CD4-positive, CD25-positive, alpha-beta regulatory T cell (primary cell): ENCODE results near the gene FXYD4. TPM values are rescaled to one million over a fixed set of nuclear protein-coding genes. Genes with fewer than 3 reads are reported as not detected.
A peak's percentile ranks its signal among the peaks of the same experiment; 100 is the strongest.

ENCODE experiments used
- ATAC-seq, 2 donors: fragments of 150-1000 bp; cut with Tn5 transposase; one replicate each; pipeline ENCODE4 v1.10.0; 2021; ENCODE audit warnings: low read depth in 2 of 2, moderate number of reproducible peaks in 2 of 2, moderate library complexity in 1 of 2
- DNase-seq, 3 donors: peaks; one replicate each; pipeline versions ENCODE4 v3.0.0 to v3.0.0-alpha.2; 2012 to 2022; ENCODE audit warnings: mixed read lengths in 1 of 3
- H3K27ac ChIP-seq: one replicate; pipeline ENCODE4 v1.7.0; 2013; ENCODE audit warnings: mild to moderate bottlenecking, low read length; ENCODE audit not compliant: insufficient read depth, poor library complexity, severe bottlenecking
- H3K27me3 ChIP-seq: one replicate; pipeline ENCODE4 v1.7.0; 2013; ENCODE audit warnings: low read length; ENCODE audit not compliant: control insufficient read depth, insufficient read depth
- H3K36me3 ChIP-seq: one replicate; pipeline ENCODE4 v1.7.0; 2013; ENCODE audit warnings: mild to moderate bottlenecking, low read length, moderate library complexity; ENCODE audit not compliant: control insufficient read depth, insufficient read depth
- H3K4me1 ChIP-seq: 2 replicates; pipeline ENCODE4 v1.7.0; 2013; ENCODE audit warnings: mild to moderate bottlenecking, low read length; ENCODE audit not compliant: insufficient read depth, control insufficient read depth, poor library complexity, severe bottlenecking
- H3K4me3 ChIP-seq: one replicate; pipeline ENCODE4 v1.7.0; 2013; ENCODE audit warnings: low read depth, mild to moderate bottlenecking, low read length, moderate library complexity
- H3K9me3 ChIP-seq, 2 experiments: 1 replicate in 1 of 2; 2 replicates in 1 of 2; pipeline ENCODE4 v1.7.0; 2013; ENCODE audit warnings: low read length in 2 of 2, mild to moderate bottlenecking in 1 of 2, moderate library complexity in 1 of 2; ENCODE audit not compliant: control insufficient read depth in 2 of 2
- H3K27ac Mint-ChIP-seq, 3 donors: one replicate each; pipeline ENCODE4 v1.8.0; 2020 to 2022; ENCODE audit warnings: mild to moderate bottlenecking in 3 of 3, mixed read lengths in 3 of 3, moderate library complexity in 2 of 3
- H3K27me3 Mint-ChIP-seq: one replicate; pipeline ENCODE4 v1.8.0; 2022; ENCODE audit warnings: mild to moderate bottlenecking, mixed read lengths
- H3K36me3 Mint-ChIP-seq: one replicate; pipeline ENCODE4 v1.8.0; 2020; ENCODE audit warnings: mixed read lengths
- H3K4me1 Mint-ChIP-seq, 4 donors: one replicate each; pipeline ENCODE4 v1.8.0; 2020 to 2022; ENCODE audit warnings: mixed read lengths in 4 of 4, mild to moderate bottlenecking in 1 of 4
- H3K4me3 Mint-ChIP-seq, 4 donors: one replicate each; pipeline ENCODE4 v1.8.0; 2020 to 2022; ENCODE audit warnings: mild to moderate bottlenecking in 4 of 4, mixed read lengths in 4 of 4, moderate library complexity in 3 of 4
- H3K9me3 Mint-ChIP-seq, 7 donors: one replicate each; pipeline ENCODE4 v1.8.0; 2020 to 2022; ENCODE audit warnings: mixed read lengths in 7 of 7, mild to moderate bottlenecking in 3 of 7, moderate library complexity in 2 of 7
- polyA plus RNA-seq, 4 donors: library from polyadenylated mRNA; unstranded; fragments of 300-500 nt; fragmentation: Illumina TruSeq; gene quantifications; one replicate each; pipeline ENCODE4 v1.2.3, GENCODE V29; 2021
- total RNA-seq: library from RNA; stranded (reverse); gene quantifications from one replicate; pipeline ENCODE4 v1.2.3, GENCODE V29; 2022

Gene FXYD4
- total and polyA plus RNA-seq, 5 donors from 2014 or later: not detected

- ATAC-seq: peak in 1 of 2 donors; percentile 29
- H3K27me3 ChIP-seq: no peaks in the 10 kb centered on the region
- no peaks in the 10 kb centered on the region for H3K9me3 ChIP-seq
- peak overlapping the region; percentile 97 for H3K27ac ChIP-seq
- peak overlapping the region; percentile 66 for H3K4me3 ChIP-seq
- H3K36me3 ChIP-seq: peaks cover 20% of the 10 kb centered on the region
- Mint-ChIP-seq H3K27ac (peak overlapping the region; percentile 66 to 91 (median 86)), H3K9me3 (no peaks in the 10 kb centered on the region), H3K27me3 (no peaks in the 10 kb centered on the region), H3K4me3 (peak overlapping the region; percentile 93 to 97 (median 95)), H3K36me3 (peaks cover 18% of the 10 kb centered on the region), H3K4me1 (peaks cover 44 to 92% (median 67%) of the 10 kb centered on the region in 4 donors)
- H3K4me1 ChIP-seq: peaks cover 92% of the 10 kb centered on the region
- DNase-seq: peak in 1 of 3 donors; percentile 46
Observed at GRCh38 chr10:43399320-43400310, 28.2 kb downstream of the FXYD4 start.

- Mint-ChIP-seq H3K27me3 (no peaks in the 10 kb centered on the region), H3K36me3 (peaks cover 16% of the 10 kb centered on the region), H3K4me3 (peak overlapping the region; percentile 78 to 100 (median 98))
Observed at GRCh38 chr10:43401627-43402026, 30.2 kb downstream of the FXYD4 start.

DNA sequence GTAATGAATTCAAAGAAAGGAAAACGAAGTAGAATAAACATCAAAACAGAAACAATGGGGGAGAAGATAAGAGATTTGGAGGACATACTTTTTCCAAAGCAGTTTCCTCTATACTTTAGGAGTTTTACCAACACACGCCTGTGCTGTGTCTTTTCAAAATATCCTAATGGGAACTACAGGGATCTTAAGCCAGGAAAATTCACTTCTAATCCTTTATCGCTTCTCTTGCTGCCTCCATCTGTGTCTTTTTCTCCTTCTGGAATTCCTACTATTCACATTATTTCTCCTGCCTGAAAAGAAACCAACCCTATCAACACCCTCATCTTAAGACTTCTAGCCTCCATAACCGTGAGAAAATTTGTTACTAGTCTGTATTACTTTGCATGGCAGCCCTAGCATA lies 30.7 kb downstream of the FXYD4 start:
- Mint-ChIP-seq H3K27me3 (no peaks in the 10 kb centered on the region), H3K36me3 (peaks cover 16% of the 10 kb centered on the region), H3K9me3 (no peaks in the 10 kb centered on the region), H3K27ac (peak overlapping the region; percentile 39 to 80 (median 70)), H3K4me3 (peak overlapping the region; percentile 94 to 100 (median 98)), H3K4me1 (peaks cover 43 to 88% (median 60%) of the 10 kb centered on the region in 4 donors)
- Histone ChIP-seq H3K9me3 (no peaks in the 10 kb centered on the region), H3K27ac (peak overlapping the region; percentile 100), H3K4me1 (peaks cover 88% of the 10 kb centered on the region), H3K27me3 (no peaks in the 10 kb centered on the region), H3K4me3 (peak overlapping the region; percentile 76), H3K36me3 (peaks cover 16% of the 10 kb centered on the region)
- ATAC-seq: no peak
- no peak for DNase-seq

More at GRCh38 chr10:43401627-43402026, 30.2 kb downstream of the FXYD4 start:
- Histone ChIP-seq H3K27me3 (no peaks in the 10 kb centered on the region), H3K4me1 (peaks cover 88% of the 10 kb centered on the region), H3K27ac (peak overlapping the region; percentile 62), H3K4me3 (peak overlapping the region; percentile 76), H3K9me3 (no peaks in the 10 kb centered on the region), H3K36me3 (peaks cover 16% of the 10 kb centered on the region)
- Mint-ChIP-seq H3K9me3 (no peaks in the 10 kb centered on the region), H3K4me1 (peaks cover 43 to 89% (median 60%) of the 10 kb centered on the region in 4 donors), H3K27ac (peak overlapping the region; percentile 70 to 80 (median 72))
- ATAC-seq (no peak), DNase-seq (no peak)

- H3K9me3 Mint-ChIP-seq: no peaks in the 10 kb centered on the region
- H3K9me3 ChIP-seq: no peaks in the 10 kb centered on the region
- no peaks in the 10 kb centered on the region for H3K27me3 Mint-ChIP-seq
Observed at GRCh38 chr10:43402880-43403452, 31.5 kb downstream of the FXYD4 start.

GRCh38 chr10:43403911-43404703 lies 32.7 kb downstream of the FXYD4 start:
- Mint-ChIP-seq H3K27ac (peak overlapping the region; percentile 80 to 99 (median 89)), H3K27me3 (no peaks in the 10 kb centered on the region), H3K4me1 (peaks cover 36 to 69% (median 46%) of the 10 kb centered on the region in 4 donors), H3K36me3 (peaks cover 16% of the 10 kb centered on the region), H3K9me3 (no peaks in the 10 kb centered on the region), H3K4me3 (peak overlapping the region; percentile 94 to 100 (median 98))
- H3K36me3 ChIP-seq: peaks cover 16% of the 10 kb centered on the region
- peak overlapping the region; percentile 98 for H3K4me3 ChIP-seq
- H3K27ac ChIP-seq: peak overlapping the region; percentile 100
- DNase-seq: no peak
- H3K9me3 ChIP-seq: no peaks in the 10 kb centered on the region
- peaks cover 77% of the 10 kb centered on the region for H3K4me1 ChIP-seq
- no peak for ATAC-seq
- H3K27me3 ChIP-seq: no peaks in the 10 kb centered on the region

More at GRCh38 chr10:43402880-43403452, 31.5 kb downstream of the FXYD4 start:
- H3K27ac Mint-ChIP-seq: peak overlapping the region; percentile 39 to 91 (median 80)
- no peak for DNase-seq
- Histone ChIP-seq H3K27me3 (no peaks in the 10 kb centered on the region), H3K4me1 (peaks cover 82% of the 10 kb centered on the region), H3K36me3 (peaks cover 16% of the 10 kb centered on the region), H3K4me3 (peak overlapping the region; percentile 76), H3K27ac (peak overlapping the region; percentile 100)
- peak overlapping the region; percentile 94 to 100 (median 98) for H3K4me3 Mint-ChIP-seq
- H3K4me1 Mint-ChIP-seq: peaks cover 39 to 80% (median 52%) of the 10 kb centered on the region in 4 donors
- ATAC-seq: no peak
- H3K36me3 Mint-ChIP-seq: peaks cover 16% of the 10 kb centered on the region

DNA sequence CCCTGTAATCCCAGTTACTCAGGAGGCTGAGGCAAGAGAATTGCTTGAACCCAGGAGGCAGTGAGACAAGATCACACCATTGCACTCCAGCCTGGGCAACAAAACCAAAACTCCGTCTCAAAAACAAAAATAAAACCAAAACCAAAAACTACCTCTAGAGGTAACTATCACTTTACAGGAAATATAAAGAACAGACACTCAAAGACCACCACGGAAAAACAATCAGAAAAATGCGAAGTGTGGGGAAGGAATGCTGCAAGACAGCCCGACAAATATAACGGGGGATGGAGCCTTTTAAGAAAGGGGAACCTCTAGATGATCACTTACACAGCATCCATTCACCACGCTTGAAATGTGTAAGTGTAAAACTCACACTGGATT lies 33.3 kb downstream of the FXYD4 start:
- Histone ChIP-seq H3K4me1 (peaks cover 74% of the 10 kb centered on the region), H3K27ac (peak overlapping the region; percentile 100), H3K36me3 (peaks cover 16% of the 10 kb centered on the region), H3K9me3 (no peaks in the 10 kb centered on the region), H3K27me3 (no peaks in the 10 kb centered on the region), H3K4me3 (peak overlapping the region; percentile 98)
- peak overlapping the region; percentile 94 to 100 (median 98) for H3K4me3 Mint-ChIP-seq
- no peak for ATAC-seq
- peak in 2 of 3 donors; percentile 41 to 59 for DNase-seq
- H3K9me3 Mint-ChIP-seq: no peaks in the 10 kb centered on the region
- H3K36me3 Mint-ChIP-seq: peaks cover 16% of the 10 kb centered on the region
- peak overlapping the region; percentile 80 to 99 (median 89) for H3K27ac Mint-ChIP-seq
- H3K27me3 Mint-ChIP-seq: peaks cover 4% of the 10 kb centered on the region
- H3K4me1 Mint-ChIP-seq: peaks cover 31 to 67% (median 41%) of the 10 kb centered on the region in 4 donors

DNA sequence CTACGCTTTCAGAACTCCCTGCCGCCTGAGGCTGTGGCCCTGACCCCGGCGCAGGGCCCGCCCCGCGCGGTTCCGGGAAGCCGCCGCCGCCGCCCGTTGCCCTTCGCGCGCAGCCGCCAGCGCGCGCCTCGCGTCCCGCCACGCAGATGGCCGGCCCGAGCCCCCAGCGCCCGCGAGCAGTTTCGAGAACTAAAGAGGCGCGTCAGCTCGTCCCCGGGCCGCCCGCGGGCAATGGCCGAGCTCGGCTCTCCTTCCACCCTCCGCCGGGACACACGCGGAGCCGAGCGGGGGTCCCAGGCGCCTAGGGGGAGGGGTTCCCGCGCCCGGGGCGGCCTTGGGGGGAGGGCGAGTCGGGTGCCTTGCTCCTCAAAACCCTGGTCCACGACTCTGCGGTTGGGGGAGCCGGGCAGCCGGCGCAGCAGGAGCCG lies 35.7 kb downstream of the FXYD4 start:
- Mint-ChIP-seq H3K27me3 (peaks cover 4% of the 10 kb centered on the region), H3K36me3 (peaks cover 16% of the 10 kb centered on the region), H3K9me3 (no peaks in the 10 kb centered on the region), H3K4me3 (peak overlapping the region; percentile 97 to 100 (median 99)), H3K4me1 (peaks cover 20 to 52% (median 29%) of the 10 kb centered on the region in 4 donors), H3K27ac (peak overlapping the region; percentile 97 to 99 (median 97))
- peak overlapping the region; percentile 98 for H3K4me3 ChIP-seq
- ATAC-seq (peak; percentile 8 to 10), DNase-seq (peak; percentile 45 to 68 (median 53))
- H3K9me3 ChIP-seq: no peaks in the 10 kb centered on the region
- H3K27ac ChIP-seq: peak overlapping the region; percentile 100
- no peaks in the 10 kb centered on the region for H3K27me3 ChIP-seq
- H3K4me1 ChIP-seq: peaks cover 54% of the 10 kb centered on the region
- peaks cover 10% of the 10 kb centered on the region for H3K36me3 ChIP-seq
